K562 (cell line): ENCODE results near the gene BET1L. TPM values are rescaled to one million over a fixed set of nuclear protein-coding genes. Genes with fewer than 3 reads are reported as not detected.
A peak's percentile ranks its signal among the peaks of the same experiment; 100 is the strongest.

Experiments
- ATF1 ChIP-seq, 2 experiments: fragments of 450-650 bp in 1 of 2; IDR thresholded peaks; 2 replicates each; pipeline ENCODE4 v1.6.1; 2016; ENCODE audit warnings: missing compliant biosample characterization in 1 of 2, missing genetic modification characterization in 1 of 2
- CHCHD3 ChIP-seq: fragments of 250-450 bp; sonication (Bioruptor Pico); IDR thresholded peaks from 2 replicates; pipeline ENCODE4 v2.1.2; 2022; ENCODE audit warnings: mild to moderate bottlenecking
- DPF2 ChIP-seq: fragments of 450-650 bp; IDR thresholded peaks from 2 replicates; pipeline ENCODE4 v1.6.1; 2016
- FUS ChIP-seq: fragments of 200-400 bp; formaldehyde crosslinking; optimal IDR thresholded peaks from 2 replicates; pipeline ENCODE3; 2017; ENCODE audit warnings: low read depth, low read length
- GTF3C2 ChIP-seq: IDR thresholded peaks from 3 replicates; pipeline ENCODE4 v1.6.1; 2011; ENCODE audit warnings: borderline replicate concordance, mild to moderate bottlenecking, moderate library complexity; ENCODE audit not compliant: insufficient read length; ENCODE audit errors: extremely low read depth
- HDAC3 ChIP-seq: fragments of 450-650 bp; IDR thresholded peaks from 2 replicates; pipeline ENCODE4 v1.6.1; 2018; ENCODE audit warnings: borderline replicate concordance, mild to moderate bottlenecking, moderate library complexity; ENCODE audit not compliant: partially characterized antibody
- IRF2 ChIP-seq: sonication (generic); formaldehyde crosslinking; IDR thresholded peaks from 2 replicates; pipeline ENCODE4 v1.8.1; 2022; ENCODE audit warnings: mild to moderate bottlenecking, missing genetic modification reagents
- KLF1 ChIP-seq: fragments of 450-650 bp; IDR thresholded peaks from 2 replicates; pipeline ENCODE4 v1.6.1; 2016; ENCODE audit warnings: missing genetic modification characterization, missing compliant biosample characterization
- MEF2D ChIP-seq: conservative IDR thresholded peaks from 2 replicates; pipeline ENCODE4 v1.6.1; 2016; ENCODE audit warnings: low read depth, missing genetic modification characterization, missing compliant biosample characterization
- MLLT1 ChIP-seq, 2 experiments: fragments of 450-650 bp; IDR thresholded peaks; 2 replicates each; pipeline ENCODE4 v1.6.1; 2016
- PRPF4 ChIP-seq: fragments of 200-400 bp; formaldehyde crosslinking; IDR thresholded peaks from one replicate; pipeline ENCODE4 v1.6.1; 2017; ENCODE audit warnings: low read length, low read depth, mild to moderate bottlenecking; ENCODE audit not compliant: insufficient read depth, poor library complexity, severe bottlenecking
- SETDB1 ChIP-seq: IDR thresholded peaks from one replicate; pipeline ENCODE4 v1.6.1; 2012; ENCODE audit warnings: low read length, control low read depth, inconsistent platforms
- SOX6 ChIP-seq: fragments of 450-650 bp; IDR thresholded peaks from 2 replicates; pipeline ENCODE4 v1.6.1; 2014; ENCODE audit warnings: mild to moderate bottlenecking
- SREBF1 ChIP-seq: fragments of 150-350 bp; IDR thresholded peaks from 2 replicates; pipeline ENCODE4 v1.6.1; 2014; ENCODE audit warnings: antibody characterized with exemption, low read depth, low read length, borderline replicate concordance
- TGIF2 ChIP-seq: sonication (generic); formaldehyde crosslinking; IDR thresholded peaks from 2 replicates; pipeline ENCODE4 v1.8.1; 2022; ENCODE audit warnings: mild to moderate bottlenecking, missing genetic modification reagents, moderate library complexity
- TOE1 ChIP-seq, 2 experiments: fragments of 450-650 bp in 1 of 2; sonication (generic) in 1 of 2; formaldehyde crosslinking in 1 of 2; IDR thresholded peaks; 2 replicates each; pipeline versions ENCODE4 v1.7.1 to v1.8.0; 2016 to 2022; ENCODE audit warnings: borderline replicate concordance in 2 of 2, mild to moderate bottlenecking in 2 of 2, antibody characterized with exemption in 1 of 2, inconsistent platforms in 1 of 2, low read depth in 1 of 2, missing genetic modification reagents in 1 of 2, moderate library complexity in 1 of 2
- XRCC4 ChIP-seq: IDR thresholded peaks from one replicate; pipeline ENCODE4 v1.6.1; 2011; ENCODE audit not compliant: insufficient read depth, insufficient read length; ENCODE audit errors: extremely low read depth
- ZBTB33 ChIP-seq: sonication (generic); formaldehyde crosslinking; IDR thresholded peaks from 2 replicates; pipeline ENCODE4 v1.8.1; 2023; ENCODE audit warnings: mild to moderate bottlenecking, missing genetic modification reagents
- ZC3H4 ChIP-seq: sonication (generic); formaldehyde crosslinking; IDR thresholded peaks from 2 replicates; pipeline ENCODE4 v1.9.0; 2021; ENCODE audit warnings: missing genetic modification reagents, borderline replicate concordance
- ZNF23 ChIP-seq: fragments of 250-450 bp; sonication (Bioruptor Pico); IDR thresholded peaks from 2 replicates; pipeline ENCODE4 v1.4.0; 2020; ENCODE audit warnings: mild to moderate bottlenecking
- ZNF584 ChIP-seq: fragments of 200-800 bp; sonication (Bioruptor generic); IDR thresholded peaks from 2 replicates; pipeline ENCODE4 v1.6.1; 2016; ENCODE audit warnings: low read depth, mild to moderate bottlenecking, missing genetic modification characterization, missing compliant biosample characterization
- polyA plus RNA-seq, 8 experiments: library from polyadenylated mRNA; depleted of rRNA in 4 of 8; stranded (reverse) in 5 of 8; unstranded in 3 of 8; fragments of >200 nt; fragmentation: Nextera tagmentation in 2 of 8; fragmentation: Illumina TruSeq in 1 of 8; extraction: Ambion mirVana in 2 of 8; extraction: Trizol in 1 of 8; gene quantifications; 2 replicates each; pipeline versions ENCODE4 v1.2.1 to v1.2.3, GENCODE V29; 2011 to 2014; ENCODE audit warnings: inconsistent platforms in 1 of 8, missing spikeins in 1 of 8
- total RNA-seq, 7 experiments: library from RNA; depleted of rRNA in 6 of 7; stranded (reverse); fragments of >200 nt in 6 of 7; fragmentation: Illumina TruSeq in 2 of 7; extraction: Trizol in 2 of 7; gene quantifications; 2 replicates each; pipeline versions ENCODE4 v1.2.1 to v1.2.3, GENCODE V29; 2011 to 2021; ENCODE audit warnings: low replicate concordance in 1 of 7

Gene BET1L
- total and polyA plus RNA-seq, 9 of the 15 experiments (the other 6 are each of a cell fraction or from before 2014, with no cell fraction given) = 9.9 to 69.1 (median 19.9) TPM

GRCh38 chr11:208181-208916, 1.1 kb upstream of the BET1L start (continued):
- TF ChIP-seq KLF1 (tag) (no peak), MEF2D (no peak), DPF2 (peak; percentile 40; the same call in 1 of the 2 replicates), ZC3H4 (CRISPR knock-in tag) (peak; percentile 6; the same call in 1 of the 2 replicates), HDAC3 (no peak), PRPF4 (no peak), ZBTB33 (CRISPR knock-in tag) (no peak; the same call in 1 of the 2 replicates), FUS (no peak), ZNF23 (no peak), TGIF2 (CRISPR knock-in tag) (no peak), CHCHD3 (CRISPR knock-in tag) (no peak), IRF2 (CRISPR knock-in tag) (no peak), ATF1 (CRISPR knock-in tag; IDR thresholded peaks at IDR 0.05) (no peak), ATF1 (tag; IDR thresholded peaks at IDR 0.05) (no peak; the same call in 1 of the 2 replicates), SETDB1 (no peak), MLLT1 (IDR thresholded peaks at IDR 0.05) (peak in 1 of 2 experiments; percentile 26; a peak in 2 of 4 replicates), TOE1 (IDR thresholded peaks at IDR 0.05; ENCODE audit: borderline replicate concordance) (no peak), TOE1 (CRISPR knock-in tag; IDR thresholded peaks at IDR 0.05; ENCODE audit: borderline replicate concordance, low read depth) (no peak), XRCC4 (no peak), SOX6 (peak; percentile 78), SREBF1 (no peak), ZNF584 (CRISPR knock-in tag) (no peak), GTF3C2 (no peak)
